Neural crest cell (in vitro differentiated cells): ENCODE results near the gene CLOCK. TPM values are rescaled to one million over a fixed set of nuclear protein-coding genes. Genes with fewer than 3 reads are reported as not detected.

ENCODE experiments used
- DNase-seq: peaks from one replicate; pipeline ENCODE4 v3.0.0; 2021; ENCODE audit warnings: low read depth, mixed read lengths, low spot score
- H3K27ac Mint-ChIP-seq: one replicate; pipeline ENCODE4 v1.8.0; 2021; ENCODE audit warnings: mild to moderate bottlenecking, mixed read lengths; ENCODE audit not compliant: unreplicated experiment
- H3K27me3 Mint-ChIP-seq: 2 replicates; pipeline ENCODE4 v1.8.0; 2021; ENCODE audit warnings: low read depth, mild to moderate bottlenecking, mixed read lengths
- H3K36me3 Mint-ChIP-seq: 2 replicates; pipeline ENCODE4 v1.8.0; 2021; ENCODE audit warnings: low read depth, mild to moderate bottlenecking, mixed read lengths
- H3K4me1 Mint-ChIP-seq: 2 replicates; pipeline ENCODE4 v1.8.0; 2021; ENCODE audit warnings: mixed read lengths
- H3K4me3 Mint-ChIP-seq: one replicate; pipeline ENCODE4 v1.8.0; 2021; ENCODE audit warnings: mild to moderate bottlenecking, mixed read lengths
- H3K9me3 Mint-ChIP-seq: 2 replicates; pipeline ENCODE4 v1.8.0; 2021; ENCODE audit warnings: mixed read lengths
- CTCF ChIP-seq: fragments of 200-600 bp; sonication (generic); conservative IDR thresholded peaks from 2 replicates; pipeline ENCODE4 v1.5.0; 2021; ENCODE audit warnings: antibody characterized with exemption, mild to moderate bottlenecking
- total RNA-seq: library from RNA; stranded (reverse); gene quantifications from 2 replicates; pipeline ENCODE4 v1.2.1, GENCODE V29; 2021

Gene CLOCK
- total RNA-seq, 1 donor from 2014 or later = 21.6 TPM

DNA sequence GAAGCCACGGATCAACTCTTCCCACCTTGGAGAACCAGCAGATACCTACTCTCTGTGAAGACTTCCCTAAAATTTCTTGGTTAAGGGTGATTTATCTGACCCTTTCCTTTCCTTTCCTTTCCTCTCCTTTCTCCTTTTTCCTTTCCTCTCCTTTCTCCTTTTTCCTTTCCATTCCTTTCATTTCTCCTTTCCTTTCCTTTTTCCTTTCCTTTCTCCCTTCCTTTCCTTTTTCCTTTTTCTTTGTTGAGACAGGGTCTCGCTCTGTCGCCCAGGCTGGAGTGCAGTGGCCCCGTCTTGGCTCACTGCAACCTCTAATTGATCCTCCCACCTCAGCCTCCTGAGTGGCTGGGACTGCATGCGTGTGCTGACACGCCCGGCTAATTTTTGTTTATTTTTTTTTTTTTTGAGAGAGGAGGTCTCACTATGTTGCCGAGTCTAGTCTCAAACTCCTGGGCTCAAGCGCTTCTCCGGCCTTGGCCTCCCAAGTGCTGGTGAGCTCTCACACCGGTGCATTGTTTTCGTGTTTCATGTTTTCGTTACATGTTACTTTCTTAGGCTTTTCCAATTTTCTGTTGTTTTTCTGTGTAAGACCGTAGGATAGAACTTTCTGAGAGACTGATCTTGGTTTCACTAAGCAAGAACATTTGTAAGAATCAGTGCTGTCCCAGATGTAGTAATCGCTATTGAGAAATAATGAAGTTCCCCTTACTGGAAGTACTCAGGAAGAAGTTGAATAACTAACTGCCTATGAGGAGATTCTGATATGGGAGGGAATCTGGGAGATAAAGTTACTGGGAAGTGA is 149.0 kb downstream of the CLOCK start:
- peaks cover 12% of the 10 kb centered on the region for H3K36me3 Mint-ChIP-seq
- H3K4me1 Mint-ChIP-seq = peaks cover 38% of the 10 kb centered on the region
- no peak for DNase-seq
- H3K27ac Mint-ChIP-seq = peak overlapping the region; percentile 44
- no peak for TF ChIP-seq CTCF
- H3K4me3 Mint-ChIP-seq = peak overlapping the region; percentile 95
- H3K9me3 Mint-ChIP-seq = no peaks in the 10 kb centered on the region
- H3K27me3 Mint-ChIP-seq = no peaks in the 10 kb centered on the region

GRCh38 chr4:55397126-55397436 is 149.6 kb downstream of the CLOCK start:
- peak overlapping the region; percentile 44 for H3K27ac Mint-ChIP-seq

DNA sequence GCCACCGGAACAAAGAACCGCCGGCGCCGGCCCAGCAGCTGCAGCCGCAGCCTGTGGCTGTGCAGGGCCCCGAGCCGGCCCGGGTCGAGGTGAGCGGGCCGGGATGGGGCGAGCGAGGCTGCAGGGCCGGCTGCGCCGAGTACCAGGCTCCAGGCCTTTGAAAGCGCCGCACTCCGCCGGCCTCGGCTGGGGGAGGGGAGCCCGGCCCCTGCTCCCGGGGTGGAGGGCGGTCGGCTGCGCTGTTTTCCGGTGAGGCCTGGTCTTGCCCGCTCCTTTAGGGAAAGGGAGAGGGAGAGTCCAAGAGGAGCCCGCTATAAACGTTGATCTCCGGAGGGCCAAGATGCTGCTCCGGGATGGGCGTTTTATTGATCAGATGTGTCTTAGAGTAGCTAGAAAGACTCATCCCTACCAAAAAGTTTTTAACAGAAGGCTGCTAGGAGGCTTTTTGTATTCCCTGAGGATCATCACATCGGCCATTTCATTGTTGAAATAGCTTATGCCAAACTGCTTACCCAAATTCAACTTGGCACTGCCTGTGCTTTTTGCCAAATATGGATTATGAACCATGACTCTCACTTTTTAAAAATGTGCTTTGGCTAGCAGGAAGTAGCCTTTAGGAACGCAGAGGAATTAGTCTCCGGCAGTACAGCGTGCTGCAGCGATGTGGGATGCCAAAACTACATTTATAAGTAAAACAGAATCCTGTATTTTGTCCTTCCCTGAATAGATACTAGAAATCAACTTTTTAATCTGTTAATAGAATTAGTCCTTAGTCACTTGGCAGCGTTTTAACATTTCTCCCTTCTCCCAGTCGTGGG is 150.2 kb downstream of the CLOCK start:
- Mint-ChIP-seq H3K9me3 (no peaks in the 10 kb centered on the region), H3K4me1 (peaks cover 38% of the 10 kb centered on the region), H3K27me3 (no peaks in the 10 kb centered on the region), H3K4me3 (peak overlapping the region; percentile 95), H3K36me3 (peaks cover 12% of the 10 kb centered on the region), H3K27ac (peak overlapping the region; percentile 65)
- DNase-seq = peak; percentile 56
- TF ChIP-seq CTCF = no peak

More at GRCh38 chr4:55397126-55397436, 149.6 kb downstream of the CLOCK start:
- no peaks in the 10 kb centered on the region for H3K27me3 Mint-ChIP-seq
- peak overlapping the region; percentile 95 for H3K4me3 Mint-ChIP-seq
- no peak for DNase-seq
- no peak for TF ChIP-seq CTCF
- no peaks in the 10 kb centered on the region for H3K9me3 Mint-ChIP-seq
- H3K36me3 Mint-ChIP-seq = peaks cover 12% of the 10 kb centered on the region
- H3K4me1 Mint-ChIP-seq = peaks cover 38% of the 10 kb centered on the region

DNA sequence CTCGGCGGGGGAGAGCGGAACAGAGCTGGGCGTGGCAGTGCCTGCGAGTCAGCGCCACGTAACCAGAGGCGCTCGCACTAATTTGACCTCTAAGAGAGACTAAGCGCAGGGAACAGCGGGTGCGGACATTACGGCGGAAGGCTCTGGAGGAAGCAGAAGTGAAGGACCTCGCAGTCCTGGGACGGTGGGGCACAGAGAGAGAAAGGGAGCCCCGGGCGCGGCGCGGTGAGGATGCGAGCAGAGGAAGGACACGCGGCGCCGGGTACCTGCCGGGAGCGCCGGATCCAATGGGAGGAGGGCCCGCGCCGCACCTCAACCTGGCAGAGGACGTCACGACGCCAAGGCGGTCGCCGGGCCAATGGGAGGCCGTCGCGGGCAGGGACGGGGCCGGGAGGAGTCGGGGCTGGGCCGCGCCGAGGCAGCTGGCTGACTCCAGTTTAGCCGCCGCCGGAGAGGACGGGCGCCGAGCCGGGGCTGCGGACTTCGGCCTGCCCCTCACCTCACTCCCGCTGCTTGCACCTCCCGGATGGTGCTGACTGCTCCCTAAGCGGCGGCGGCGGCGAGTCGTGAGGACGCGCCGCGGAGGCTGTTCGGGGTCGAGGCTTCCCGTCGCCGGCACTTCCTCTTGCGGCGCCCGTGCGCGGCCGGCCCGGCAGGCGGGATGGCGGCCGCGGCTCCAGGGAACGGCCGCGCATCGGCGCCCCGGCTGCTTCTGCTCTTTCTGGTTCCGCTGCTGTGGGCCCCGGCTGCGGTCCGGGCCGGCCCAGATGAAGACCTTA is 151.0 kb downstream of the CLOCK start, which contains the start of gene TMEM165:
TMEM165 (plus strand) TSS at position 429 of the 779 bp plus-strand sequence; CDS start at position 662, 233 bp downstream.
- peaks cover 8% of the 10 kb centered on the region for H3K36me3 Mint-ChIP-seq
- H3K9me3 Mint-ChIP-seq = no peaks in the 10 kb centered on the region
- DNase-seq = peak; percentile 78
- H3K4me1 Mint-ChIP-seq = peaks cover 34% of the 10 kb centered on the region
- H3K4me3 Mint-ChIP-seq = peak within 1 kb of the TSS; percentile 98
- peak within 1 kb of the TSS; percentile 96 for H3K27ac Mint-ChIP-seq
- peak; percentile 0 for TF ChIP-seq CTCF
- no peaks in the 10 kb centered on the region for H3K27me3 Mint-ChIP-seq

DNA sequence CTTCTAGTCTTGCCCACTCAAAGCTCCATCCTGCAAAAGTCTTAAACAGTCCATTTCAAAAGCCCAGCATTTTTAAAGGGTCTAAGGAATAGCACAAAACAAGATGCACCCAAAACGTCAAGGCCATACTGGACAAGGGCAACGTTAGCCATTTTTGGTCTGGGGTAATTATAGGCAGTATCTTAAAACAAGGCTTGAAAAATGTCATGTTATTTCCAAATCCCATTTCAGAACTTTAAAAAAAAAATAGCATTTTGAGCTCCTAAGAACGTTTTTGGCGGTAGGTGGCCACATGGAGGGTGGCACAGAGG is 151.5 kb downstream of the CLOCK start:
- Mint-ChIP-seq H3K4me1 (peaks cover 34% of the 10 kb centered on the region), H3K36me3 (peaks cover 5% of the 10 kb centered on the region), H3K27me3 (no peaks in the 10 kb centered on the region), H3K27ac (peak overlapping the region; percentile 96), H3K4me3 (peak overlapping the region; percentile 98), H3K9me3 (no peaks in the 10 kb centered on the region)
- TF ChIP-seq CTCF = peak; percentile 40
- DNase-seq = no peak
